NCI-H82 treated with DMSO at 0.1 percent for 48 hours (cell line): Measurements from ENCODE around the gene PPP4R3B.
"Not testable (repeated sequence)": the region's sequence is repeated elsewhere in the genome, so short reads cannot be mapped to it uniquely, and the experiment has no call there.

Source experiments
- DNase-seq: peaks from one replicate; lab custom pipeline; 2025; ENCODE audit not compliant: unreplicated experiment; lab: John Stamatoyannopoulos, UW

Gene PPP4R3B

GRCh38 chr2:55596795-55597194 is 20.6 kb downstream of the PPP4R3B start:
- not testable (repeated sequence) for DNase-seq

DNA sequence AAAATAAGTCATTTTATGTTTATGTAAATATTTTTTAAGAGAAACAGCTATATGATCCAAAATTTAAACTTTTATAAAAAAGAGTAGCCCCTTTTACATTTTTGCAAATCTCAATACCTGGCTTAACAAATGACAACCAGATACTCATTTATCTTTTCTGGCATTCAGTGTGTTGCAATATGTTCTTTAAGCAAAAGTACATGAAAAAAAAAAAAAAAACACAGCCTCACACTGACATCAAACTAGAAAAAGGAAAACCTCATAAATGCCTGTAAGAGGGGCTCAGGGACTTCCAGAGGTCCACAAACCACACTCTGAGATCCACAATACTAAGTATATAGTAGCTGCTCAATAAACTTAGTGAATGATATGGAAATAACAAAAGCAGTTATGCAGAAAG is 21.9 kb downstream of the PPP4R3B start:
- no peak for DNase-seq

- DNase-seq = no peak
Observed at GRCh38 chr2:55592130-55592529, 25.3 kb downstream of the PPP4R3B start.

DNA sequence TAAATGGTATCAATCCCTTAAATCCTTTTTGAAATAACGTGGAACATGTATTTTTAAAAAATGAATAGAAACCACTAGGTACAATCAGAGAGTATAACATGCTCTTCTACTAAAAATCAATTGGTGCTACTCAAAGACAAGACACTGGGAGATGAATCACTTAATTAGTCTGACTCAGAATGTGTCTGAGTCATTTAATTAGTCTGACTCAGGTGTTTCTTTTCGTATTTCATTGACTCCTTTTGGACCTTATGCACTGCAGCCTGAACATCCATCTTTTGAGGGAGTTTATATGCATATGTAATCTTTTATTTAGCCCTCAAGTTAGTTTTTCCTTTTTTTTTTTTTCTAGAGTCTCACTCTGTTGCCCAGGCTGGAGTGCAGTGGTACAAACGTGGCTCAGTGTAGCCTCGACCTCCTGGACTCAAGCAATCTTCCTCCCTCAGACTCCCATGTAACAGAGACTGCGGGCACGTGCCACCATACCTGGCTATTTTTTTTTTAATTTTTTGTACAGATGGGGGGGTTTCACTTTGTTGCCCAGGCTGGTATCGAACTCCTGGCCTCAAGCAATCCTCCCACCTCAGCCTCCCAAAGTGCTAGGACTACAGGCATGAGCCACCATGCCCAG is 26.5 kb downstream of the PPP4R3B start:
- DNase-seq = no peak

GRCh38 chr2:55585451-55586080 is 31.9 kb downstream of the PPP4R3B start:
- no peak for DNase-seq

DNA sequence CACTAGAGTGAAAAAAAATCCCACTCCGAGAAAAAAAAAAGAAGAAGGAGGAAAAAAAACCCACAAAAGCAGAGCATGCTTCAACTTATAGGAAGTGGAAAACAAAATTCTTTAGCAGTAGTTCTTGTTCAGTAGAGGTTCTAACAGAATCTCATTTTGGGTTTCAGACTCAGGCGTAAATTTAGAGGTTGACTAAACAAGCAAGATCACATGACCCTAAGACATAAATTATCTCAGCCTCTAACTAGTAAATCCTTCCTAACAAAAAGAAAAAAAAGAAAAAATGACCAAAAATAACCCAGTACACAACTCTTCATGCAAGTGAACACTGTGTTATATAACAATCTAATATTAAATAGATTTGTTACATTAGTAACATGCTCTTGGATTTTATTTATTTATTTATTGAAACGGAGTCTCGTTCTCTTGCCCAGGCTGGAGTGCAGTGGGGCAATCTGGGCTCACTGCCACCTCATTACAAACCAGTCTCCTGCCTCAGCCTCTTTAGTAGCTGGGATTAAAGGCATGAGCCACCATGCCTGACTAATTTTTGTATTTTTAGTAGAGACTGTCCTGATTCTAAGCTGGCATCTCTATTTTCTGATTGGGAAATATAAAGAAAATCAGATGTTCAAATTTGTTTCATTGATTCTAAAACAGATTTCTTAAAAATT is 35.4 kb downstream of the PPP4R3B start:
- DNase-seq = no peak

DNA sequence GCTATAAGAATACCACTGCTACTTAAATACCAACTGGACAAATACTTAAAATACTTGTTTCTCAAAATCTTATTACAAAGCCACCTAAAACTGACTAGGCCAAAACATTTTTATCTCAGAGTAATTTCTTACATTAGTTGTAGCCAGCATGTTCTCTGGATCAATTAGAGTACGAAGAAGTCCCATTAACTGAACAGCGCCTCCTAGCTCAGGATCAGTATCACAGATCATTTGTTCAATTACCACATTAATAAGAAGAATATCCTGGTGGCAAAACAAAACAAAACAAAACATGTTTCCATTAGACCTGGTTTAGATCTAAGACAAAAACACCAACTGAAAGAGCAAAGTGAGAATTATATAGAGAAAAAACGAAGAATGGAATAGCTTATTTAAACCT is 36.0 kb downstream of the PPP4R3B start:
- no peak for DNase-seq

DNA sequence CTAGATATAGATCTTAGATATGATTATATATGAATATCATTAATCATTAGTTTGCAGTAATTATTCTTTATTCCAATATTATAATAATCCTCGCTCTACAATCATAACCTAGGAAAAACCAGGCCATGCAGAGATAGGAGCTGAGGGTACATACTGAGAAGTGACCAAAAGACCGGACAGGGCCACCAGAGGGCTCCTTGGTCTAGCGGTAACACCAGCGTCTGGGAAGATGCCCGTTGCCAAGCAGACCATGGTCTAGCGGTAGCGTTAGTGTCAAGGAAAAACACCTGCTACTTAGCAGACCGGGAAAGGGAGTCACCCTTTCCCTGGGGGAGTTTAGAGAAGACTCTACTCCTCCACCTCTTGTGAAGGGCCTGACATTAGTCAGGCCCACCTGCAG is 48.4 kb downstream of the PPP4R3B start:
- not testable (repeated sequence) for DNase-seq

- DNase-seq = no peak
Observed at GRCh38 chr2:55567298-55567697, 50.1 kb downstream of the PPP4R3B start.

DNA sequence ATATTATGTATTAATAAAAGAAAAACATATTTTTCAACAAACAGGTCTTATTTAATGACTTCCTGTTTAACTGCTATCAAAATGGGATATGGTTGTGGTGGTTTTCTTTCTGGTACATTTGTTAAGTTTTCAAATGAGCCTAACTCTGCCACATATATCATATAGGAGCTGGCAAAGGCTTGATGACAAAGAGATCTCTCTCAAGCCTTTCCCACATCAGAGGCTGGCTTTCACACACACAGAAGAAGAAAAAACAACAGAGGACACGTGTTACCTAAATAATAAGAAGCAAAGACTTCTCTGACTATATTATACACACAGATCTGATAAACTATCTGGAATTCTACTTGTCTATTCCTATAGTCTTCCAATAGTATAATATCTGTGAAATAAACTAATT is 51.8 kb downstream of the PPP4R3B start:
- DNase-seq = no peak

- DNase-seq = no peak
Observed at GRCh38 chr2:55560855-55561254, 56.6 kb downstream of the PPP4R3B start.

DNA sequence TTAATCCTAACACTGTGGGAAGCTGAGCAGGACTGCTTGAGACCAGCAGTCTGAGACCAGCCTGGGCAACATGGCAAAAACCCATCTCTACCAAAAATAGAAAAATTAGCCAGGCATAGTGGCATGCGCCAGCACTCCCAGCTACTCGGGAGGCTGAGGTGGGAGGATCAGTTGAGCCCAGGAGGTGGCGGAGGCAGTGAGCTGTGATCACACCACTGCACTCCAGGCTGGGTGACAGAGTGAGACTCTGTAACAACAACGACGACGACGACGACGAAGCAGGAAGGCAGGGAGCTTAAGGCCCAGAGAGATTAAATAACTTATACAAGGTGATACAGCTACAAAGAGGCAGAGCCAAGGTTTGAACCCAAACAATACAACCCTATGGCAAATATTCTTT is 60.6 kb downstream of the PPP4R3B start:
- no peak for DNase-seq

DNA sequence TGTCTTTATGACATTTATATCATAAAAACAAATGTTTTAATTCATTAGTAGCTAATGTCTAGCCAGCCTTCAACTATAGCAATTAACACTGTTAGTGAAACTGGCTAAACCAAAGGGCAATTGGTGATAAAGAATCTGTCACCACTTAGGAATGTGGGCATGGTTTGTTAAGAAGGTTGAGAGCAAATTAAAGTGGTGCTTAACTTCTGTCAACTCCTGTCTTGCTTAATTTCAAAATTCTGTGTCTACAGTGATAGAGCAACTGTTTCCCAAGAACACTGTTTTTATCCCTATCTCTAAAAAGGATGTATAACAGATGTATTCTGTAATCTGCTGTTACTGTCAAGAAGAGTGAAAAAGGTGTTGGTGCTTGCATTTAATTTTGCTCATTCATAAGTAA is 61.4 kb downstream of the PPP4R3B start:
- DNase-seq = no peak

DNA sequence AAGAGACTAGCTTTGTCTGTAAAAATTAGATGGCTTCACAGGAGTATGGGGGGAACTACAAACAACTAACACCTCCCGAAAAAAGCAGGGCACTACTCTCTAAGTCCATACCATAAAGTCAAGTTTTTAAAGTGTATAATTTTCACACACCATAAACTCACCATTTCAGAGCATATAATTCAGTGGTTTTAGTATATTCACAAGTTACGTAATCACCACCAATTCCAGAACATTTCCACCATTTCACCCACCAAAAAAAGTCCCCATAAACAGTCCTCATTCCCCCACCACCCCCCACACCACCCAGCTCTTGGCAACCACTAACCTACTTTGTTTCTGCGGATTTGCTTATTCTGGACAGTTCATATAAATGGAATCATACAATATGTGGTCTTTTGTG is 64.1 kb downstream of the PPP4R3B start:
- no peak for DNase-seq

GRCh38 chr2:55550368-55551102 is 66.9 kb downstream of the PPP4R3B start:
- DNase-seq = no peak

- not testable (repeated sequence) for DNase-seq
Observed at GRCh38 chr2:55547679-55548078, 69.7 kb downstream of the PPP4R3B start.

DNA sequence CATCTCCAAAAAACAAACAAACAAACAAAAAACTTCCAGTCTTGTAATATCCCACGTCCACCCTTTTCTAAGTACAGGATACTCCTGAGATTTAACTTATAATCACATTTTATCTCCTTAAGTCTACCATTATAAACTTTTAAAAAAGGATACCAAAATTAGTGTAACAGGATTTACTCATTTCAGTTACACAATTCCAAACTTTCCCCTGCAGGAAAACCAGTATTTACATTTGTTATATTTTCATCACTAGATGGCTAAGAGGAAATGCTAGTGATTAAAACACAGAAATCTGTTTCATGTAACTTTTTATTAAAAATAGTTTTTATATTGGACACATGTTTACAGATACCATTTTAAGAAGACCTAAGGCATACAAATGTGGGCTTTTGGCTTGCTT is 70.4 kb downstream of the PPP4R3B start:
- DNase-seq = no peak

GRCh38 chr2:55530539-55531081 is 86.8 kb downstream of the PPP4R3B start:
- DNase-seq = no peak

GRCh38 chr2:55526174-55526573 is 91.2 kb downstream of the PPP4R3B start:
- DNase-seq = no peak

DNA sequence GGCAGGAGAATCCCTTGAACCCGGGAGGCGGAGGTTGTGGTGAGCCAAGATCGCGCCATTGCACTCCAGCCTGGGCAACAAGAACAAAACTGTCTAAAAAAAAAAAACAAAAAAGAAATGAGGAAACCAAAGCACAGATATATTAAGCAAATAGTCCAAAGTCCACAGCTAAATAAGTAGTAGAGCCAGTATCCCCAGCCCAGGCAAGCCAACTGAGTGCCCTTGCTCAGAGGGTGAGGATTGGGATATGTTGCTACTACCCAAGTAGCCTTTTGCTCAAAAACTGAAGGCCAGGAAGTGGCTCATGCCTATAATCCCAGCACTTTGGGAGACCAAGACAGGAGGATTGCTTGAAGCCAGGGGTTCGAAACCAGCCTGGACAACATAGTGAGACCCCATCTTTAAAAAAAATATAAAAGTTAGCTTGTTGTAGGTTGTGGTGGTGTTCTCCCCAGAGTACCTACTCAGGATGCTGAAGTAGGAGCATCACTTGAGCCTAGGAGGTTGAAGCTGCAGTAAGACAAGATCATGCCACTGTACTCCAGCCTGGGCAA is 92.5 kb downstream of the PPP4R3B start:
- DNase-seq = no peak
